Trophoblast cell (in vitro differentiated cells and primary cell): ENCODE data around the gene TFF1. TPM values are rescaled to one million over a fixed set of nuclear protein-coding genes. Genes with fewer than 3 reads are reported as not detected.

Experiments
- DNase-seq, 2 donors: peaks; one replicate each; pipeline ENCODE4 v3.0.0-alpha.2; 2016
- H2AFZ ChIP-seq: 2 replicates; pipeline ENCODE4 v1.6.1; 2013; ENCODE audit warnings: low read length, moderate library complexity, mild to moderate bottlenecking; ENCODE audit not compliant: insufficient read depth, poor library complexity
- H2AK5ac ChIP-seq: 2 replicates; pipeline ENCODE4 v1.6.1; 2013; ENCODE audit warnings: mild to moderate bottlenecking, low read length
- H2BK120ac ChIP-seq: 2 replicates; pipeline ENCODE4 v1.6.1; 2013; ENCODE audit warnings: low read length, mild to moderate bottlenecking, moderate library complexity; ENCODE audit not compliant: insufficient read depth, poor library complexity
- H2BK12ac ChIP-seq: 2 replicates; pipeline ENCODE4 v1.6.1; 2013; ENCODE audit warnings: mild to moderate bottlenecking, low read length, moderate library complexity
- H2BK5ac ChIP-seq: 2 replicates; pipeline ENCODE4 v1.6.1; 2013; ENCODE audit warnings: low read length, low read depth, moderate library complexity, mild to moderate bottlenecking; ENCODE audit not compliant: poor library complexity
- H3K14ac ChIP-seq: 2 replicates; pipeline ENCODE4 v1.6.1; 2013; ENCODE audit warnings: mild to moderate bottlenecking, low read length
- H3K18ac ChIP-seq: 2 replicates; pipeline ENCODE4 v1.6.1; 2013; ENCODE audit warnings: mild to moderate bottlenecking, low read length
- H3K23ac ChIP-seq: 2 replicates; pipeline ENCODE4 v1.6.1; 2013; ENCODE audit warnings: low read length
- H3K27ac ChIP-seq: 2 replicates; pipeline ENCODE4 v1.5.1; 2013; ENCODE audit warnings: low read depth, mild to moderate bottlenecking, inconsistent platforms, low read length, moderate library complexity
- H3K27me3 ChIP-seq: 2 replicates; pipeline ENCODE4 v1.6.1; 2013; ENCODE audit warnings: inconsistent platforms, mild to moderate bottlenecking, low read length, moderate library complexity; ENCODE audit not compliant: insufficient read depth
- H3K36me3 ChIP-seq, 2 experiments: 1 replicate in 1 of 2; 2 replicates in 1 of 2; pipeline ENCODE4 v1.6.1; 2013; ENCODE audit warnings: low read length in 2 of 2, mild to moderate bottlenecking in 2 of 2, moderate library complexity in 1 of 2; ENCODE audit not compliant: insufficient read depth in 2 of 2, control insufficient read depth in 1 of 2
- H3K4ac ChIP-seq: 2 replicates; pipeline ENCODE4 v1.6.1; 2013; ENCODE audit warnings: low read depth, mild to moderate bottlenecking, low read length, moderate library complexity
- H3K4me1 ChIP-seq, 2 experiments: 1 replicate in 1 of 2; 2 replicates in 1 of 2; pipeline ENCODE4 v1.6.1; 2013; ENCODE audit warnings: low read length in 2 of 2, mild to moderate bottlenecking in 2 of 2, moderate library complexity in 1 of 2; ENCODE audit not compliant: insufficient read depth in 2 of 2, control insufficient read depth in 1 of 2
- H3K4me2 ChIP-seq: 2 replicates; pipeline ENCODE4 v1.6.1; 2013; ENCODE audit warnings: inconsistent platforms, mild to moderate bottlenecking, low read length, moderate library complexity
- H3K4me3 ChIP-seq: 2 replicates; pipeline ENCODE4 v1.5.1; 2013; ENCODE audit warnings: mild to moderate bottlenecking, low read depth, low read length, inconsistent platforms
- H3K79me1 ChIP-seq: one replicate; pipeline ENCODE4 v1.6.1; 2013; ENCODE audit warnings: low read length
- H3K79me2 ChIP-seq: 2 replicates; pipeline ENCODE4 v1.6.1; 2013; ENCODE audit warnings: low read length, mild to moderate bottlenecking; ENCODE audit not compliant: control insufficient read depth, insufficient read depth, poor library complexity
- H3K9ac ChIP-seq: 2 replicates; pipeline ENCODE4 v1.6.1; 2013; ENCODE audit warnings: mild to moderate bottlenecking, low read length
- H3K9me3 ChIP-seq: 2 replicates; pipeline ENCODE4 v1.6.1; 2013; ENCODE audit warnings: low read depth, mild to moderate bottlenecking, control low read depth, inconsistent platforms, low read length; ENCODE audit not compliant: insufficient read depth
- H4K12ac ChIP-seq: 2 replicates; pipeline ENCODE4 v1.6.1; 2013; ENCODE audit warnings: low read depth, mild to moderate bottlenecking, low read length, moderate library complexity
- H4K8ac ChIP-seq: 2 replicates; pipeline ENCODE4 v1.6.1; 2013; ENCODE audit warnings: low read depth, mild to moderate bottlenecking, low read length, moderate library complexity
- H4K91ac ChIP-seq: one replicate; pipeline ENCODE4 v1.6.1; 2013; ENCODE audit warnings: low read depth, mild to moderate bottlenecking, low read length, moderate library complexity
- WGBS: extraction: QIAGEN DNeasy Blood & Tissue Kit; methylation state at CpG from one replicate; pipeline ENCODE4 v1.1.7; 2013; ENCODE audit warnings: missing lambda C conversion rate; ENCODE audit not compliant: insufficient read length, insufficient coverage; ENCODE audit errors: extremely low coverage; 5-methylcytosine and 5-hydroxymethylcytosine counted together
- polyA plus RNA-seq: library from polyadenylated mRNA; stranded (reverse); fragments of 200-250 nt; gene quantifications from 2 replicates; pipeline ENCODE4 v1.2.3, GENCODE V29; 2013

The TFF1 gene
- 10.1 and 13.5 TPM in 2 replicates for polyA plus RNA-seq

- H3K18ac ChIP-seq: no peak within 1 kb of the TSS
- no peak within 1 kb of the TSS for H4K91ac ChIP-seq
- no peak within 1 kb of the TSS for H2BK120ac ChIP-seq
- no peak within 1 kb of the TSS for H4K8ac ChIP-seq
- H2BK5ac ChIP-seq: no peak within 1 kb of the TSS
- H3K23ac ChIP-seq: no peak within 1 kb of the TSS
- no peak within 1 kb of the TSS for H2AFZ ChIP-seq
- no peak within 1 kb of the TSS for H3K4ac ChIP-seq
- no peaks in the 10 kb centered on the region for H3K79me1 ChIP-seq
- peaks cover 0 to 4% of the 10 kb centered on the region in 2 experiments for H3K4me1 ChIP-seq
- no peaks in the 10 kb centered on the region for H3K27me3 ChIP-seq
- WGBS: no CpG with 5 or more reads among the region's 19 CpGs
- H3K4me3 ChIP-seq: no peak within 1 kb of the TSS
- no peak within 1 kb of the TSS for H3K9ac ChIP-seq
- H3K27ac ChIP-seq: no peak within 1 kb of the TSS
- no peaks in the 10 kb centered on the region for H3K79me2 ChIP-seq
- DNase-seq: no peak
- H3K4me2 ChIP-seq: no peak within 1 kb of the TSS
- no peak within 1 kb of the TSS for H2BK12ac ChIP-seq
- H3K36me3 ChIP-seq: no peaks in the 10 kb centered on the region
- H3K14ac ChIP-seq: no peak within 1 kb of the TSS
- no peak within 1 kb of the TSS for H4K12ac ChIP-seq
- H2AK5ac ChIP-seq: no peak within 1 kb of the TSS
- no peaks in the 10 kb centered on the region for H3K9me3 ChIP-seq
Observed at GRCh38 chr21:42366292-42367010, at the start of gene TFF1. Gene TFF1 (minus strand): TSS chr21:42366535. CDS start chr21:42366495, 40 bp downstream.

GRCh38 chr21:42414928-42415769 lies 48.8 kb upstream of the TFF1 start:
- no peak overlapping the region for H4K12ac ChIP-seq

GRCh38 chr21:42414553-42414927 lies 48.2 kb upstream of the TFF1 start:
- Histone ChIP-seq H3K27ac (no peak overlapping the region), H2BK120ac (no peak overlapping the region), H3K18ac (no peak overlapping the region), H4K91ac (no peak overlapping the region), H3K79me1 (no peaks in the 10 kb centered on the region), H2BK5ac (no peak overlapping the region), H3K4ac (no peak overlapping the region), H3K27me3 (no peaks in the 10 kb centered on the region), H3K23ac (no peak overlapping the region), H3K4me2 (no peak overlapping the region), H3K36me3 (no peaks in the 10 kb centered on the region), H4K8ac (no peak overlapping the region), H3K9ac (no peak overlapping the region), H2BK12ac (no peak overlapping the region), H3K4me3 (no peak overlapping the region), H3K79me2 (no peaks in the 10 kb centered on the region), H3K4me1 (no peaks in the 10 kb centered on the region), H2AK5ac (no peak overlapping the region), H2AFZ (no peak overlapping the region), H3K9me3 (peaks cover 2% of the 10 kb centered on the region), H4K12ac (no peak overlapping the region), H3K14ac (no peak overlapping the region)
- DNase-seq: no peak
- no CpG with 5 or more reads among the region's 8 CpGs for WGBS

More at GRCh38 chr21:42414928-42415769, 48.8 kb upstream of the TFF1 start:
- Histone ChIP-seq H3K4me3 (no peak overlapping the region), H3K36me3 (no peaks in the 10 kb centered on the region), H3K9me3 (peaks cover 2% of the 10 kb centered on the region), H2BK12ac (no peak overlapping the region), H3K9ac (no peak overlapping the region), H3K27ac (no peak overlapping the region), H3K14ac (no peak overlapping the region), H2AK5ac (no peak overlapping the region), H2BK5ac (no peak overlapping the region), H2BK120ac (no peak overlapping the region), H3K23ac (no peak overlapping the region), H3K4me1 (no peaks in the 10 kb centered on the region), H3K4ac (no peak overlapping the region), H4K8ac (no peak overlapping the region), H2AFZ (no peak overlapping the region), H3K79me2 (no peaks in the 10 kb centered on the region), H3K18ac (no peak overlapping the region), H3K27me3 (no peaks in the 10 kb centered on the region), H4K91ac (no peak overlapping the region), H3K4me2 (no peak overlapping the region), H3K79me1 (no peaks in the 10 kb centered on the region)
- no CpG with 5 or more reads among the region's 27 CpGs for WGBS
- peak; percentile 46 to 74 for DNase-seq

GRCh38 chr21:42414066-42414465 lies 47.7 kb upstream of the TFF1 start:
- Histone ChIP-seq H4K12ac (no peak overlapping the region), H3K23ac (no peak overlapping the region), H4K8ac (no peak overlapping the region), H2AFZ (no peak overlapping the region), H3K9me3 (peaks cover 2% of the 10 kb centered on the region), H2BK5ac (no peak overlapping the region), H3K79me1 (no peaks in the 10 kb centered on the region), H2BK120ac (no peak overlapping the region), H3K9ac (no peak overlapping the region), H4K91ac (no peak overlapping the region), H3K79me2 (no peaks in the 10 kb centered on the region), H3K4me1 (no peaks in the 10 kb centered on the region), H3K27ac (no peak overlapping the region), H3K4ac (no peak overlapping the region), H3K4me3 (no peak overlapping the region), H3K14ac (no peak overlapping the region), H2BK12ac (no peak overlapping the region), H3K27me3 (no peaks in the 10 kb centered on the region), H3K36me3 (no peaks in the 10 kb centered on the region), H3K18ac (no peak overlapping the region), H2AK5ac (no peak overlapping the region), H3K4me2 (no peak overlapping the region)
- no CpG with 5 or more reads among the region's 8 CpGs for WGBS
- DNase-seq: no peak
